ENCODE data around the gene ANGPTL4.

The ANGPTL4 gene

GRCh38 chr19:8387688-8388611 lies 24.0 kb downstream of the ANGPTL4 start:
- Mint-ChIP-seq H3K4me1 (peaks cover 44% of the 10 kb centered on the region), H3K9me3 (peaks cover 9% of the 10 kb centered on the region), H3K36me3 (ENCODE audit: low read depth) (peaks cover 3% of the 10 kb centered on the region), H3K27me3 (no peaks in the 10 kb centered on the region), H3K27ac (no peak overlapping the region), H3K4me3 (no peak overlapping the region)
- ATAC-seq (no peak), DNase-seq (no peak)

GRCh38 chr19:8388612-8388958 lies 24.6 kb downstream of the ANGPTL4 start:
- Mint-ChIP-seq H3K4me3 (no peak overlapping the region), H3K36me3 (ENCODE audit: low read depth) (peaks cover 3% of the 10 kb centered on the region), H3K4me1 (peaks cover 46% of the 10 kb centered on the region), H3K27me3 (no peaks in the 10 kb centered on the region), H3K9me3 (peaks cover 9% of the 10 kb centered on the region), H3K27ac (no peak overlapping the region)
- DNase-seq, result no peak
- ATAC-seq, result no peak

GRCh38 chr19:8389891-8390616 lies 26.1 kb downstream of the ANGPTL4 start, which contains the start of gene RAB11B:
TSS of gene RAB11B (plus strand) at chr19:8390360. CDS start at chr19:8390417, 57 bp downstream.
- H3K4me3 Mint-ChIP-seq, result peak within 1 kb of the TSS; percentile 89
- ATAC-seq (peak; percentile 97), DNase-seq (peak; percentile 97)
- no peaks in the 10 kb centered on the region for H3K27me3 Mint-ChIP-seq
- H3K27ac Mint-ChIP-seq, result peak within 1 kb of the TSS; percentile 87
- H3K36me3 Mint-ChIP-seq (ENCODE audit: low read depth), result peaks cover 3% of the 10 kb centered on the region
- peaks cover 9% of the 10 kb centered on the region for H3K9me3 Mint-ChIP-seq
- H3K4me1 Mint-ChIP-seq, result peaks cover 36% of the 10 kb centered on the region

- Mint-ChIP-seq H3K4me3 (peak overlapping the region; percentile 69), H3K27me3 (no peaks in the 10 kb centered on the region), H3K27ac (peak overlapping the region; percentile 40), H3K9me3 (peaks cover 9% of the 10 kb centered on the region), H3K4me1 (peaks cover 36% of the 10 kb centered on the region), H3K36me3 (ENCODE audit: low read depth) (peaks cover 3% of the 10 kb centered on the region)
- peak; percentile 95 for DNase-seq
- ATAC-seq, result peak; percentile 46
Measured at GRCh38 chr19:8390617-8390981, 26.6 kb downstream of the ANGPTL4 start.

- ATAC-seq (no peak), DNase-seq (no peak)
- Mint-ChIP-seq H3K27ac (peak overlapping the region; percentile 40), H3K9me3 (peaks cover 5% of the 10 kb centered on the region), H3K36me3 (ENCODE audit: low read depth) (peaks cover under 1% of the 10 kb centered on the region), H3K27me3 (no peaks in the 10 kb centered on the region), H3K4me1 (peaks cover 40% of the 10 kb centered on the region), H3K4me3 (peak overlapping the region; percentile 69)
Measured at GRCh38 chr19:8391198-8392016, 27.5 kb downstream of the ANGPTL4 start.

GRCh38 chr19:8392017-8392591 lies 28.1 kb downstream of the ANGPTL4 start:
- Mint-ChIP-seq H3K4me3 (no peak overlapping the region), H3K9me3 (no peaks in the 10 kb centered on the region), H3K27ac (peak overlapping the region; percentile 11), H3K27me3 (no peaks in the 10 kb centered on the region), H3K4me1 (peaks cover 43% of the 10 kb centered on the region), H3K36me3 (ENCODE audit: low read depth) (no peaks in the 10 kb centered on the region)
- DNase-seq (no peak), ATAC-seq (no peak)

GRCh38 chr19:8393192-8393870 lies 29.4 kb downstream of the ANGPTL4 start:
- Mint-ChIP-seq H3K27me3 (no peaks in the 10 kb centered on the region), H3K4me1 (peaks cover 43% of the 10 kb centered on the region), H3K4me3 (no peak overlapping the region), H3K27ac (no peak overlapping the region), H3K9me3 (no peaks in the 10 kb centered on the region), H3K36me3 (ENCODE audit: low read depth) (no peaks in the 10 kb centered on the region)
- ATAC-seq (no peak), DNase-seq (no peak)

GRCh38 chr19:8393871-8394250 lies 29.9 kb downstream of the ANGPTL4 start:
- H3K9me3 Mint-ChIP-seq, result no peaks in the 10 kb centered on the region
- no peak overlapping the region for H3K4me3 Mint-ChIP-seq
- ATAC-seq (no peak), DNase-seq (no peak)
- H3K36me3 Mint-ChIP-seq (ENCODE audit: low read depth), result no peaks in the 10 kb centered on the region
- peaks cover 43% of the 10 kb centered on the region for H3K4me1 Mint-ChIP-seq
- no peak overlapping the region for H3K27ac Mint-ChIP-seq
- H3K27me3 Mint-ChIP-seq, result no peaks in the 10 kb centered on the region

GRCh38 chr19:8395621-8396082 lies 31.7 kb downstream of the ANGPTL4 start:
- no peaks in the 10 kb centered on the region for H3K27me3 Mint-ChIP-seq
- peaks cover 35% of the 10 kb centered on the region for H3K4me1 Mint-ChIP-seq
- H3K4me3 Mint-ChIP-seq, result no peak overlapping the region
- no peaks in the 10 kb centered on the region for H3K36me3 Mint-ChIP-seq (ENCODE audit: low read depth)
- no peak overlapping the region for H3K27ac Mint-ChIP-seq
- ATAC-seq (no peak), DNase-seq (no peak)
- H3K9me3 Mint-ChIP-seq, result no peaks in the 10 kb centered on the region

GRCh38 chr19:8396185-8396562 lies 32.2 kb downstream of the ANGPTL4 start:
- ATAC-seq (no peak), DNase-seq (no peak)
- H3K4me1 Mint-ChIP-seq, result peaks cover 30% of the 10 kb centered on the region
- H3K36me3 Mint-ChIP-seq (ENCODE audit: low read depth), result no peaks in the 10 kb centered on the region
- no peak overlapping the region for H3K4me3 Mint-ChIP-seq
- no peaks in the 10 kb centered on the region for H3K27me3 Mint-ChIP-seq
- no peak overlapping the region for H3K27ac Mint-ChIP-seq
- H3K9me3 Mint-ChIP-seq, result no peaks in the 10 kb centered on the region

GRCh38 chr19:8396563-8397203 lies 32.7 kb downstream of the ANGPTL4 start:
- H3K27me3 Mint-ChIP-seq, result no peaks in the 10 kb centered on the region
- H3K9me3 Mint-ChIP-seq, result no peaks in the 10 kb centered on the region
- ATAC-seq, result peak; percentile 66
- H3K4me1 Mint-ChIP-seq, result peaks cover 26% of the 10 kb centered on the region
- no peaks in the 10 kb centered on the region for H3K36me3 Mint-ChIP-seq (ENCODE audit: low read depth)
- DNase-seq, result peak; percentile 84
- no peak overlapping the region for H3K4me3 Mint-ChIP-seq
- H3K27ac Mint-ChIP-seq, result peak overlapping the region; percentile 76

GRCh38 chr19:8397271-8397670 lies 33.3 kb downstream of the ANGPTL4 start:
- H3K9me3 Mint-ChIP-seq, result no peaks in the 10 kb centered on the region
- H3K4me1 Mint-ChIP-seq, result peaks cover 20% of the 10 kb centered on the region
- H3K36me3 Mint-ChIP-seq (ENCODE audit: low read depth), result no peaks in the 10 kb centered on the region
- no peak for DNase-seq
- peak overlapping the region; percentile 76 for H3K27ac Mint-ChIP-seq
- no peak for ATAC-seq
- no peaks in the 10 kb centered on the region for H3K27me3 Mint-ChIP-seq
- H3K4me3 Mint-ChIP-seq, result no peak overlapping the region

- H3K27ac Mint-ChIP-seq, result no peak overlapping the region
- no peaks in the 10 kb centered on the region for H3K27me3 Mint-ChIP-seq
- ATAC-seq (no peak), DNase-seq (no peak)
- no peaks in the 10 kb centered on the region for H3K36me3 Mint-ChIP-seq (ENCODE audit: low read depth)
- H3K4me3 Mint-ChIP-seq, result no peak overlapping the region
- H3K9me3 Mint-ChIP-seq, result no peaks in the 10 kb centered on the region
- H3K4me1 Mint-ChIP-seq, result peaks cover 18% of the 10 kb centered on the region
Measured at GRCh38 chr19:8397746-8398310, 33.9 kb downstream of the ANGPTL4 start.
